Endothelial cell (in vitro differentiated cells): ENCODE results near the gene RPTOR. TPM values are rescaled to one million over a fixed set of nuclear protein-coding genes. Genes with fewer than 3 reads are reported as not detected.

Source experiments
- DNase-seq: peaks from one replicate; pipeline ENCODE4 v3.0.0; 2021; ENCODE audit warnings: low spot score
- H3K27ac Mint-ChIP-seq: one replicate; pipeline ENCODE4 v1.8.0; 2021; ENCODE audit warnings: mixed read lengths, inconsistent platforms; ENCODE audit not compliant: unreplicated experiment
- H3K27me3 Mint-ChIP-seq: one replicate; pipeline ENCODE4 v1.8.0; 2021; ENCODE audit warnings: mild to moderate bottlenecking, moderate library complexity, mixed read lengths, inconsistent platforms; ENCODE audit not compliant: unreplicated experiment
- H3K36me3 Mint-ChIP-seq: one replicate; pipeline ENCODE4 v1.8.0; 2021; ENCODE audit warnings: mild to moderate bottlenecking, low read depth, mixed read lengths, inconsistent platforms; ENCODE audit not compliant: unreplicated experiment
- H3K4me1 Mint-ChIP-seq: one replicate; pipeline ENCODE4 v1.8.0; 2021; ENCODE audit warnings: mild to moderate bottlenecking, mixed read lengths, inconsistent platforms; ENCODE audit not compliant: unreplicated experiment
- H3K4me3 Mint-ChIP-seq: one replicate; pipeline ENCODE4 v1.8.0; 2021; ENCODE audit warnings: mild to moderate bottlenecking, mixed read lengths, inconsistent platforms; ENCODE audit not compliant: unreplicated experiment
- H3K9me3 Mint-ChIP-seq: one replicate; pipeline ENCODE4 v1.8.0; 2021; ENCODE audit warnings: mixed read lengths, inconsistent platforms; ENCODE audit not compliant: unreplicated experiment
- total RNA-seq: library from RNA; stranded (reverse); fragmentation: NEBNext Ultra II Directional; extraction: Animal tissue kit (Norgen Biotek cat#: 25700); gene quantifications from one replicate; pipeline ENCODE4 v1.2.1, GENCODE V29; 2021; ENCODE audit not compliant: unreplicated experiment
- TF ChIP-seq, protein P1 (sequence below): fragments of 200-600 bp; sonication (generic); IDR thresholded peaks from one replicate; pipeline ENCODE4 v1.5.0; 2021; ENCODE audit warnings: antibody characterized with exemption; ENCODE audit not compliant: unreplicated experiment

The RPTOR gene
- total RNA-seq, 1 donor from 2014 or later, result 36.7 TPM

DNA sequence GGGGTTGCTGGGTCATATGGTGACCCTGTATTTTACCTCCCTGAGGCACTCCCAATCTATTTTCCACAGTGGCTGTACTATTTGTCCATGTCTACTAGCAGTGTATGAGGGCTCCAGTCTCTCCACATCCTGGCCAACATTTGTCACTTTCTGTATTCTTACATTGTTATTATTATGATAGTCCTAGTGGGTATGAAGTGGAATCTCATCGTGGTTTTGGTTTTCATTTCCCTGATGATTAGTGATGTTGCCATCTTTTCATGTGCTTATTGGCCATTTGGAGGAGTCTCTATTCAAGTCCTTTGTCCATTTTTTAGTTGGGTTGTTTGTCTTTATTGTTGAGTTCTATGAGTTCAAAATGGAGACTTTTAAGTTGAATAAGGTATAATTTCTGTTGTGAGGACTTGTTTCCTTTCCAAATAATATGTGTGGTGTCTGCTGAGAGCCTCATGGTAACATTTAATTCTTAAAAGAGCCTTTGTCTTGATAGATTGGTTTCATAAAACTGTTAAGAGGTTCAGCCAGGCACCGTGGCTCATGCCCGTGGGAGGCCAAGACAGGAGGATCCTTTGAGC is 108.2 kb downstream of the RPTOR start:
- Mint-ChIP-seq H3K27me3 (no peaks in the 10 kb centered on the region), H3K9me3 (no peaks in the 10 kb centered on the region), H3K4me3 (no peak overlapping the region), H3K27ac (no peak overlapping the region), H3K4me1 (peaks cover 17% of the 10 kb centered on the region), H3K36me3 (peaks cover 6% of the 10 kb centered on the region)
- no peak for DNase-seq
- TF ChIP-seq, protein P1, sequence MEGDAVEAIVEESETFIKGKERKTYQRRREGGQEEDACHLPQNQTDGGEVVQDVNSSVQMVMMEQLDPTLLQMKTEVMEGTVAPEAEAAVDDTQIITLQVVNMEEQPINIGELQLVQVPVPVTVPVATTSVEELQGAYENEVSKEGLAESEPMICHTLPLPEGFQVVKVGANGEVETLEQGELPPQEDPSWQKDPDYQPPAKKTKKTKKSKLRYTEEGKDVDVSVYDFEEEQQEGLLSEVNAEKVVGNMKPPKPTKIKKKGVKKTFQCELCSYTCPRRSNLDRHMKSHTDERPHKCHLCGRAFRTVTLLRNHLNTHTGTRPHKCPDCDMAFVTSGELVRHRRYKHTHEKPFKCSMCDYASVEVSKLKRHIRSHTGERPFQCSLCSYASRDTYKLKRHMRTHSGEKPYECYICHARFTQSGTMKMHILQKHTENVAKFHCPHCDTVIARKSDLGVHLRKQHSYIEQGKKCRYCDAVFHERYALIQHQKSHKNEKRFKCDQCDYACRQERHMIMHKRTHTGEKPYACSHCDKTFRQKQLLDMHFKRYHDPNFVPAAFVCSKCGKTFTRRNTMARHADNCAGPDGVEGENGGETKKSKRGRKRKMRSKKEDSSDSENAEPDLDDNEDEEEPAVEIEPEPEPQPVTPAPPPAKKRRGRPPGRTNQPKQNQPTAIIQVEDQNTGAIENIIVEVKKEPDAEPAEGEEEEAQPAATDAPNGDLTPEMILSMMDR, result no peak

DNA sequence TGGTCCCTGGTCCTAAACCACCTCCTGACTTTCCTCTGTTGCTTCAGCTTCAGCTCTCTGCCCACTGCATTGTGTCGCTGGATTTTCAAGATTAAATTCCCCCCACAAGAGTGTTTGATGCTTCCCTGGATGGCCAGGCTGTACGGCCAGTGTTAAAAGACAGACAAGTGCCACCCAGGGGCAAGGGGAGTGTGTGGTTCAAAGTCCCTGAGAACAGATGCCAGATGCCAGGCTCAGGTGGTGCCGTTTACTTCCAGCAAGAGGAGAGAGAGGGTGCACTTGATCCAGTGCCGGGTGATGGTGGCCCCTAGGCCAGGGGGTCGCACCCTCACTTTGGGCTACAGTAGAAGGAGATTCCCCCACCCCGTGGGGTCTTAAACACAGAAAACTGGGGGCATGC is 109.2 kb downstream of the RPTOR start:
- H3K4me1 Mint-ChIP-seq, result peaks cover 17% of the 10 kb centered on the region
- no peak for DNase-seq
- H3K4me3 Mint-ChIP-seq, result no peak overlapping the region
- no peak overlapping the region for H3K27ac Mint-ChIP-seq
- no peaks in the 10 kb centered on the region for H3K9me3 Mint-ChIP-seq
- peaks cover 8% of the 10 kb centered on the region for H3K36me3 Mint-ChIP-seq
- H3K27me3 Mint-ChIP-seq, result no peaks in the 10 kb centered on the region
- TF ChIP-seq, protein P1, result no peak

DNA sequence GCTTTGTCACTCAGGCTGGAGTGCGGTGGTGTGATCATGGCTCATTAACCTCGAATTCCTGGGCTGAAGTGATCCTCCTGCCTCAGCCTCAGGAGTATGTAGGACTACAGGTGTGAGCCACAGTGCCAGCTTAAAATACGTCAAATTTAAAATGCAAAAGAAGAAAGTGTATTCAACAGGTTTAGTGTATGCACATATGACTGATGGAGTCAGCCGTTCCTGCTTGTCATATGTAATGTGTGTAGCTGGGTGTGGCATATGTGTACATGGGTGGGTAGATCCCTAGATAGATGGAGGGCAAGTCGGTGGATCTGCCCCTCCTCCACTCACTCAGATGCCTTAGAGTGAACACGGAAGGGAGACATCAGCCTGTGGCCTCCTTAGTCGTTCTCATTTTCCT is 111.0 kb downstream of the RPTOR start:
- peaks cover 8% of the 10 kb centered on the region for H3K36me3 Mint-ChIP-seq

DNA sequence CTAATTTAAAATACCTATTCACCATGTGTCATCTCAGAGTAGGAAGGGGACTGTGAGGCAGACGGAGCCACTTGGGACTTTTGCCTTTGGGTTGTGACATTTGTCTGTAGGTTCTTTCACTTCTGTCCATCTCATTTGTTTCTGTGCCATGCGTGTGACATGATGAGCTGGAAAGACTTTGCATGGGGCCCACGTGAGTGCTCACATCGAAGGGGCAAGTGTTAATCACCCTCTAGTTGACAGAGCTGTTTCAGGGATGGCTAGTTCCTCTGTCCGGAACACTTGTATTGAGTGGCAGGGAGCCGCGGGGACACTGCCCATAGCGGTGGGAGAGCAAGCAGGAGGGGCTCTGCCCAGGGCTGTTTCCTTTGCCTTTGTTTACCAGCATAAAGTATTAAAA is 112.0 kb downstream of the RPTOR start:
- TF ChIP-seq, protein P1, result no peak
- no peak overlapping the region for H3K4me3 Mint-ChIP-seq
- DNase-seq, result no peak
- no peaks in the 10 kb centered on the region for H3K4me1 Mint-ChIP-seq
- H3K9me3 Mint-ChIP-seq, result no peaks in the 10 kb centered on the region
- H3K27me3 Mint-ChIP-seq, result peaks cover 3% of the 10 kb centered on the region
- peaks cover 8% of the 10 kb centered on the region for H3K36me3 Mint-ChIP-seq
- H3K27ac Mint-ChIP-seq, result no peak overlapping the region

More for the DNA sequence above, 111.0 kb downstream of the RPTOR start:
- H3K4me1 Mint-ChIP-seq, result peaks cover 4% of the 10 kb centered on the region
- no peaks in the 10 kb centered on the region for H3K9me3 Mint-ChIP-seq
- no peaks in the 10 kb centered on the region for H3K27me3 Mint-ChIP-seq
- DNase-seq, result no peak
- no peak overlapping the region for H3K27ac Mint-ChIP-seq
- no peak overlapping the region for H3K4me3 Mint-ChIP-seq
- TF ChIP-seq, protein P1, result no peak

DNA sequence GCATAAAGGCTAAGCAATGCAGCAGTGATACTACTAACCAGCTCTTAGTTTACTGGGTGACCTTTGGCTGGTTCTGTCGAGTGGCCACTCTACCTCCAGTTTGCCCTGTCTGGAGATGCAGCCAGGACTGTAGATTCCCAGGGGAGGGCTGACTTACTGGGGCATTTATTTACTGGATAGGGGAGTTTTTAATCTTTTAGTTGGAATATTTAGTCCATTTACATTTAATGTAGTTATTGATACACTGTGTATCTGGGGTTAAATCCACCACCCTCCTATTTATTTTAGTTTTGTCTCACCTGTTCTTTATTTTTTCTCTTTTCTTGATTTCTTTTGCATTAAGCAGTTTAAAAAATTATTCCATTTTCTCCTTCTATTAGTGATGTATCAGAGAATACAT is 112.9 kb downstream of the RPTOR start:
- no peak overlapping the region for H3K4me3 Mint-ChIP-seq
- H3K27ac Mint-ChIP-seq, result no peak overlapping the region
- no peaks in the 10 kb centered on the region for H3K9me3 Mint-ChIP-seq
- H3K4me1 Mint-ChIP-seq, result no peaks in the 10 kb centered on the region
- TF ChIP-seq, protein P1, result no peak
- peaks cover 11% of the 10 kb centered on the region for H3K36me3 Mint-ChIP-seq
- DNase-seq, result no peak
- H3K27me3 Mint-ChIP-seq, result peaks cover 5% of the 10 kb centered on the region
